Fibroblast of peridontal ligament (primary cell): ENCODE measurements around the gene GCNT2.
"Not testable (repeated sequence)": the region's sequence is repeated elsewhere in the genome, so short reads cannot be mapped to it uniquely, and the experiment has no call there.

Experiments
- DNase-seq: peaks from one replicate; pipeline ENCODE4 v3.0.0-alpha.2; 2010; ENCODE audit errors: extremely low read depth

GCNT2 gene

GRCh38 chr6:10521104-10521808 is at the start of gene GCNT2:
Gene GCNT2, plus strand, starts transcription at chr6:10521351. Its CDS starts 7,561 bp downstream, at chr6:10528912.
- DNase-seq = no peak

GRCh38 chr6:10472634-10473033 is 48.5 kb upstream of the GCNT2 start:
- no peak for DNase-seq

- peak; percentile 2 for DNase-seq
These were observed 42.7 kb upstream of the GCNT2 start for GRCh38 chr6:10478187-10479040.

- no peak for DNase-seq
These were observed 41.0 kb upstream of the GCNT2 start for GRCh38 chr6:10479939-10480700.

- no peak for DNase-seq
These were observed 40.0 kb upstream of the GCNT2 start for GRCh38 chr6:10481101-10481500.

GRCh38 chr6:10482636-10483257 is 38.4 kb upstream of the GCNT2 start:
- DNase-seq = no peak

- no peak for DNase-seq
These were observed 36.2 kb upstream of the GCNT2 start for GRCh38 chr6:10484912-10485311.

GRCh38 chr6:10485406-10485805 is 35.7 kb upstream of the GCNT2 start:
- no peak for DNase-seq

- no peak for DNase-seq
These were observed 34.9 kb upstream of the GCNT2 start for GRCh38 chr6:10486215-10486614.

GRCh38 chr6:10486944-10487588 is 34.1 kb upstream of the GCNT2 start:
- DNase-seq = not testable (repeated sequence)

GRCh38 chr6:10487668-10488327 is 33.4 kb upstream of the GCNT2 start:
- DNase-seq = no peak

- no peak for DNase-seq
These were observed 29.7 kb upstream of the GCNT2 start for GRCh38 chr6:10491463-10491862.

GRCh38 chr6:10491905-10492304 is 29.2 kb upstream of the GCNT2 start:
- DNase-seq = not testable (repeated sequence)

- no peak for DNase-seq
These were observed 26.1 kb upstream of the GCNT2 start for GRCh38 chr6:10495029-10495428.

- no peak for DNase-seq
These were observed 15.6 kb upstream of the GCNT2 start for GRCh38 chr6:10505529-10505928.

- no peak for DNase-seq
These were observed 13.9 kb upstream of the GCNT2 start for GRCh38 chr6:10507298-10507697.

- no peak for DNase-seq
These were observed 13.4 kb upstream of the GCNT2 start for GRCh38 chr6:10507715-10508114.

- DNase-seq = no peak
These were observed 10.4 kb upstream of the GCNT2 start for GRCh38 chr6:10510592-10511367.

- no peak for DNase-seq
These were observed 9.7 kb upstream of the GCNT2 start for GRCh38 chr6:10511477-10511876.

GRCh38 chr6:10513544-10513943 is 7.6 kb upstream of the GCNT2 start:
- DNase-seq = no peak
